ENCODE measurements around the gene PIEZO1. TPM values are rescaled to one million over a fixed set of nuclear protein-coding genes. Genes with fewer than 3 reads are reported as not detected.

Gene PIEZO1
- total RNA-seq, 4 donors from 2014 or later: 196 to 281 (median 206) TPM

GRCh38 chr16:88764913-88765349 lies 20.1 kb downstream of the PIEZO1 start:
- intact Hi-C loops (cut with DNase I; ENCODE audit: low total_unique reads): no loop called here
- WGBS, 2 donors: 71% methylated on average over 7 of the region's 9 CpGs; no CpG with 5 or more reads in 1 of the 2 donors
- no peak overlapping the region for H3K4me3 ChIP-seq (ENCODE audit: low read depth, poor library complexity, severe bottlenecking)
- TF ChIP-seq, protein P1, sequence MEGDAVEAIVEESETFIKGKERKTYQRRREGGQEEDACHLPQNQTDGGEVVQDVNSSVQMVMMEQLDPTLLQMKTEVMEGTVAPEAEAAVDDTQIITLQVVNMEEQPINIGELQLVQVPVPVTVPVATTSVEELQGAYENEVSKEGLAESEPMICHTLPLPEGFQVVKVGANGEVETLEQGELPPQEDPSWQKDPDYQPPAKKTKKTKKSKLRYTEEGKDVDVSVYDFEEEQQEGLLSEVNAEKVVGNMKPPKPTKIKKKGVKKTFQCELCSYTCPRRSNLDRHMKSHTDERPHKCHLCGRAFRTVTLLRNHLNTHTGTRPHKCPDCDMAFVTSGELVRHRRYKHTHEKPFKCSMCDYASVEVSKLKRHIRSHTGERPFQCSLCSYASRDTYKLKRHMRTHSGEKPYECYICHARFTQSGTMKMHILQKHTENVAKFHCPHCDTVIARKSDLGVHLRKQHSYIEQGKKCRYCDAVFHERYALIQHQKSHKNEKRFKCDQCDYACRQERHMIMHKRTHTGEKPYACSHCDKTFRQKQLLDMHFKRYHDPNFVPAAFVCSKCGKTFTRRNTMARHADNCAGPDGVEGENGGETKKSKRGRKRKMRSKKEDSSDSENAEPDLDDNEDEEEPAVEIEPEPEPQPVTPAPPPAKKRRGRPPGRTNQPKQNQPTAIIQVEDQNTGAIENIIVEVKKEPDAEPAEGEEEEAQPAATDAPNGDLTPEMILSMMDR (IDR thresholded peaks at IDR 0.05): no peak
- no peak for TF ChIP-seq POLR2A (IDR thresholded peaks at IDR 0.05)
- DNase-seq (ENCODE audit: low spot score in 2 of 2): no peak

DNA sequence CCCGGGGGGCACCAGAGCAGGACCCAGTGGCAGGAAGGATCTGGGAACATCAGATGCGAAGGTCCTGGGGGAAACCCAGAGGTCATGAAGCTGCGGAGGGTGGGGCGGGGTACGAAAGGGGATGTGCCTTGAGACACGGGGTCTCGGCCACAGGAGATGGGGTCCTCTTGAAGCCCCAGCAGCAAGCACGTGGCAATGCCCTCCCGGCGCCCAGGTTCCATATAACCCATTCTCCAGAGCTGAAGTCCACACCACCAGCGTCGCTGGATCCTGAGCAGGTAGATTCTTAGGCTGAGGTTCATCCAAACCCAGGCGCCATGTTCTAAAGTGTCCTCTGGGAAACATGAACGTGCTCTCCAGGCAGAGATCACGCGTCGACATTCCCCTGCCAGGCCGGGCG lies 20.9 kb downstream of the PIEZO1 start:
- TF ChIP-seq POLR2A (IDR thresholded peaks at IDR 0.05): no peak
- TF ChIP-seq, protein P1 (IDR thresholded peaks at IDR 0.05): no peak
- no peak overlapping the region for H3K4me3 ChIP-seq (ENCODE audit: low read depth, poor library complexity, severe bottlenecking)
- WGBS, 2 donors: 90 to 93% methylated on average over 19 of the region's 19 CpGs
- intact Hi-C loops (cut with DNase I; ENCODE audit: low total_unique reads): no loop called here
- no peak for DNase-seq (ENCODE audit: low spot score in 2 of 2)

DNA sequence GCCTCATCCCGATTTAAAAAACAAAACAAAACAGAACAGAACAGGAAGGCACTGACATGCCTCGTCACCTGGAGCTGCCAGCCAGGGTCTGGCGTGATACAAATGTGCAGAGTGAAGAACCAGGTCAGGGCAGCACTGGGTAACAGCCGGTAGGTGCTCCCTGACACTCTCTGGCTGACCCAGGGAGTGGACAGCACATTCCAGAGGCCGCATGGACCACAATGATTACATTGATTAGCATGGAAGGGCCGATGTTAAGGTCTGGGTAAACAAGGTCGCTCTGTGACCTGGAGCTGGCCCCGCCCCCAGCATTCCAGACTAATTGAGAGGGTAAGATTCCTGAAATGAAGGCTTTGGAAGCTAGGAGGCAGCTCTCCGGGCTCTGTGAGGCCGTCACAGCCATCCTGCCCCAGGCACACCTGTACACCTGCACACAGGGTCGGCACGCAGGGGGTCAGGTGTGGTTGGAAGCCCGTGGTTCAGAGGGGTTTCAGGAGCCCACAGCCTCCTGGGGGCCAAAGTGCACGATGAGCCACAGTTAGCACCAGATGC lies 21.4 kb downstream of the PIEZO1 start:
- WGBS, 2 donors: 55 to 63% methylated on average over 14 of the region's 14 CpGs
- no peak for DNase-seq (ENCODE audit: low spot score in 2 of 2)

DNA sequence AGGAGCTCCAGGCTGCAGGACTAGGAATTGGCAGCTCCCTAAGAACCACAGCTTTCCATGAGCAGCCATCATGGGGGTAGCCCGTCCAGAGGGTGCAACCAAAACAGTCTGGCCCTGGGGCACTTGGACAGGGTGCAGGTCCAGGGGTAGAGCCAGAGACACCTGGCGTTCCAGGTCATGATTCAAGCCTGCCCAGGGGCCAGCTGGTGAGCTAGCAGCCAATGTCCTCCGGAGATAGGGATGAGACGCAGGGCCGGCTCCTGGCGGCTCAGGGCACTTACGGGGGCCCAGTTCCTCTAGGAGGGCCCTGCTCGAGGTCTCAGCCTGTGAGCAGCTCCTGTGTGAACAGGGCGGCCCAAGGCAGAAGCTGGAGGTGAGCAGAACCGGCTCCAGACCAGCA lies 22.1 kb downstream of the PIEZO1 start:
- intact Hi-C loops (cut with DNase I; ENCODE audit: low total_unique reads): no loop called here
- WGBS, 2 donors: 47 to 71% methylated on average over 8 to 10 of the region's 10 CpGs
- no peak overlapping the region for H3K4me3 ChIP-seq (ENCODE audit: low read depth, poor library complexity, severe bottlenecking)
- DNase-seq (ENCODE audit: low spot score in 2 of 2): no peak
- TF ChIP-seq POLR2A (IDR thresholded peaks at IDR 0.05): no peak
- TF ChIP-seq, protein P1 (IDR thresholded peaks at IDR 0.05): no peak

More for the DNA sequence above, 21.4 kb downstream of the PIEZO1 start:
- intact Hi-C loops (cut with DNase I; ENCODE audit: low total_unique reads): no loop called here
- no peak for TF ChIP-seq POLR2A (IDR thresholded peaks at IDR 0.05)
- TF ChIP-seq, protein P1 (IDR thresholded peaks at IDR 0.05): peak in 1 of 3 donors; percentile 67
- no peak overlapping the region for H3K4me3 ChIP-seq (ENCODE audit: low read depth, poor library complexity, severe bottlenecking)

DNA sequence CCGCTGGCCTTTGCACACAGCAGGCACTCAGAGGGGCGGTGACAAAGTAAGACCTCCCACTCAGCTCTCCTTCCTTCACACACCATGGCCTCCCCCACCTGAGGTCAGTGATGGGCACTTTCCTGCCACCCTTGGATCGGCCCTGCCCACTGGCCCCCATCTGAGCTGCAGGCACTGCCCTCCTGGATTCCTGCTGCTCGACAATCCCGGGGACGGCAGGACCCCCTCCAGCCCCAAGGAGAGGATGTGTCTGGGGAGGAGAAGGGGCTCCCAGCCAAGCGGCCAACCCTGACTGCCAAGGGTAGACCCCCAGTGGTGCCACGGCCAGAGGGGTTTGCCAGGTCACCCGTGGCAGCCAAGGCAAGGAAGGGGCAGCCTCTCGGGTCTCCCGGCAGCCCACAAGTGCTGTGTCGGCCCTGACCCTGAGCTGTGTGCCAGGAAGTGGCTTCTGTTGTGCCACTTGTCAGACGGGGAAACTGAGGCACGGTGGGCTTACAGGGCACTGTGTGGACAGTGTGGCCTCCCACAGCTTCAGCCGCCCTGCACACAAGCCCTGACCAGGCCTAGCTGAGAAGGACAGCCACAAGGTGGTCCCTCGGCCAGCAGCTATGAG lies 22.7 kb downstream of the PIEZO1 start:
- no peak overlapping the region for H3K4me3 ChIP-seq (ENCODE audit: low read depth, poor library complexity, severe bottlenecking)
- TF ChIP-seq, protein P1 (IDR thresholded peaks at IDR 0.05): no peak
- no peak for TF ChIP-seq POLR2A (IDR thresholded peaks at IDR 0.05)
- DNase-seq (ENCODE audit: low spot score in 2 of 2): no peak
- 77 to 96% methylated on average over 8 to 16 of the region's 16 CpGs for WGBS, 2 donors
- intact Hi-C loops (cut with DNase I; ENCODE audit: low total_unique reads): no loop called here

Measured in lower leg skin (tissue), 4 donors.